GM18873 (cell line): ENCODE measurements around the gene CDK19.
"Not testable (repeated sequence)": the region's sequence is repeated elsewhere in the genome, so short reads cannot be mapped to it uniquely, and the experiment has no call there.

Experiments used
- ATAC-seq: cut with Tn5 transposase; IDR thresholded peaks from one replicate; pipeline ENCODE4 v1.9.1; 2021; ENCODE audit warnings: mild to moderate bottlenecking, moderate library complexity, moderate number of reproducible peaks; ENCODE audit not compliant: unreplicated experiment, low FRiP score

The CDK19 gene

DNA sequence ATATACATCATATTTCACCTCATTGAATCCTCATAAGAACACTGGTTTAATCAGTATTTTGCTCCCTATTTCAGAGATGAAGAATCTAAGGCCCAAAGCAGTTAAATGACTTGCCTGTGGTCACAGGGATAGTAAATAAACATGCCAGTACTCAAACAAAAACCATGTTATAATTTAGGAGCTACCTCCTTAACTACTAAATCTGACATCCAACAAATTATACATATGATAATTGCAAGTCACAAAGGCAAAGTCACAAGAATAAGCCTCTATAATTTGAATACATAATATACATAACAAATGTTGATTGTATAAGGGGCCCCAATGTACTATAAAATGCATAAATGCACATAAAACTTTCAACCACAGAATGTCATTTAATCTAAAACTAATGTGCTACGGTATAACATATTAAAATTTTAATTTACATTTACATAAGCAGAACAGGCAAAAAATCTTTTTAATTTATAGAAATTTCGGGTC, 181.5 kb downstream of the CDK19 start:
- ATAC-seq = no peak

DNA sequence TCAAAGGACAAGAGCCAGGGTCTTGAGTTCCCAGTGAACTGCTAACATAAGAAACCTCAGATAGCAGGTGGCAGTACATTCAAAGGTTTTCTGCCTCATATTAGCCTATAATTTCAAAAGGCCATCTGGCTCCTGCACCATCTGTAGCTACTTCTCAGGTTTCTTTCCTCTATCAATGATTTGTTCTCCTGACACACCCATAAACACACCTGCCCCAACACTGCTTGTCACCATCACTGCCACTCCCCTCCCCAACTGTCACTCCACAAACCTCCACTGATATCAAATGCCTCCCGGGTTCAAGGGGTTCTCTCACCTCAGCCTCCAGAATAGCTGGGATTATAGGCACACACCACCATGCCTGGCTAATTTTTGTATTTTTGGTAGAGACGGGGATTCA, 186.1 kb downstream of the CDK19 start:
- ATAC-seq = no peak

DNA sequence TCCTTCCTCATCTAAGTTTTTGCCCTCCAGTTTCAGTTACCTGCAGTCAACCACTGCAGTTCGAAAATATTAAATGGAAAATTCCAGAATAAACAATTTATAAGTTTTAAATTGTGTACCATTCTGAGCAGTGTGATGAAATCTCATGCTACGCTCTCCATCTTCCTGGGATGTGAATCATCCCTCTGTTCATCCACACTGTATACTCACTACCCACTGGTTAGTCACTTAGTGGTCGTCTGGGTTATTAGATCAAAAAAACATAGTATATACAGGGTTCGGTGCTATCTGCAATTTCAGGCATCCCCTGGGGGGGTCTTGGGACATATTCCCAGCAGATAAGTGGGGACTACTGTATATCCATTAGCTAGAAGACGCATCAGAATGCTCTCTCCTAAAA, 186.9 kb downstream of the CDK19 start:
- no peak for ATAC-seq

DNA sequence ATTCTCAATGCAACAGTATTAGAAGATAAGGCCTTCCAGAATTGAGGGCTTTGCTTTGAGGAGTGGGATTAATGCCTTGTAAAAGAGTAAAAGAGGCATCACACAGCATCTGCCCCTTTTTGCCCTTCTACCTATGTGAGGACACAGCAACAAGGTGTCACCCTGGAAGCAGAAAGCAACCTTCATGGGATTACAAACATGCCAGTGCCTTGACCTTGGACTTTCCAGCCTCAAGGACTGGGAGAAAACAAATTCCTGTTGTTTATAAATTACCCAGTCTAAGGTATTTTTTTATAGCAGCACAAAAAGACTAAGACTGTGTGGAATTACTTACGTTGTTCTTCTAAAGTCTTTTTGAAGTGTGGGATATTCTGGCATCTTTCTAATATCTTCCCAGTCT, 188.8 kb downstream of the CDK19 start:
- ATAC-seq = no peak

DNA sequence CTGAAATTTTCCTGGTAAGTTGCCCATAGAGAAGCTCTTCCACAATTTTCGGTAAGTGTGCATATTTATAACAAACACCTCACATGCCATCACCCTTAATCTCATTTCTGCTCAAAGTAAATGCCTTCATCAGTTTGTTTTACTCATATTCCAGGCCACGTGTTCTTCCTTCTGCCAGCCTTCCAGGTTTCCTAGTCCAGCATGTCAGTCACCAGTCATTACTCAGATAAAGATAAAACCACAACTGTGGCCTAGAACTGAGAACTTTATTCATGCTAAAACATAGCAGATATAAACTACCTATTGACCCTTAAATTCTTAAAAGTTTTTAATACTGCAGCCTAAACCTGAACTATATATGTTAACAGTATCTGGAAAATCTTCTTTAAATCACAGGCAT, 189.4 kb downstream of the CDK19 start:
- ATAC-seq = no peak

DNA sequence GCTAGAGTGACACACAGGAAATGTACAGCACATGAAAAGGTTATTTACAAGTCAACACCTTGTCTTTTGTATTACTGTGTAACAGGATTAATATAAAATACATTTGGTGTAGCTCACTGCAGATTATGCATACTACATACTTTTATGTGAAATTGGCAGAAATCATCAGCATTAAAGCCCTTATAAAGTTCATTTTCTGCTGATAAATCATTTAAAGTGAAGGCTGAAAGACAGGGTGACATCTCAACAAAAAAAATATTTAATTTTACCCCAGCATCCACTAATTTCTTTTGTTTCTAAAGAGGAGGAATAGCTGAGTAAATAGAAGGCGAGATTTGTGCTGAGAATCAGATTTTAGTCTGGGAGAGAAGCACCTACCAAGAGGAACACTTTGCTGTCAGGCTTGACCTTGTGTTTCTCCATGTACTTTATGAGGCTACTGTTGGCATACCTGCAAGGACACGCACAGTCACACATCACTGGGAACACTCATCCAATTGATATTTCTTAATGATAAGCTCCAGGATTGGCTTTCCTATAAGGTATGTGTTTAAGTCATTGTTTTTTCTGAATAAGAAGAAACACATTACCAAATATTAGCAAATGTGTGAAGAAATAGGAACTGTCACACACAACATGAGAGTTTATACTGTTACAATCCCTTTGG, 192.2 kb downstream of the CDK19 start:
- no peak for ATAC-seq

DNA sequence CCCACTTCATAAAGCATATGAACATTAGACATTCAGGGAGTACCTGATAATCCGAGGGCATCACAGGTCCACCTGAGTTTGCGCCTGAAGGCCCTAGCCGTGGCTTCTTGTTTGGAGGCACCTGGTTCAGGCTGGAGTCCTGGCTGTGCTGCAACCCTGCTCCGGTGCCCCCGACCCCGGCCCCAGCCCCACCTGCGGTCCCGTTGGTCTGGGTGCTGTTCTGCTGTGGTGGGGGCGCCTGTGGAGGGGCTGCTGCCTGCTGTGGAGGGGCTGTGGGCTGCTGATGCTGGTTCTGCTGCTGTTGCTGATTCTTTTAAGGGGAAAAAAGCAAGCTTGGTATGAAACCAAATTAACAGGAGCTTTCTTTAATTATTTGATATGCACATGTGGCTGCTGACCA, 194.2 kb downstream of the CDK19 start:
- no peak for ATAC-seq

DNA sequence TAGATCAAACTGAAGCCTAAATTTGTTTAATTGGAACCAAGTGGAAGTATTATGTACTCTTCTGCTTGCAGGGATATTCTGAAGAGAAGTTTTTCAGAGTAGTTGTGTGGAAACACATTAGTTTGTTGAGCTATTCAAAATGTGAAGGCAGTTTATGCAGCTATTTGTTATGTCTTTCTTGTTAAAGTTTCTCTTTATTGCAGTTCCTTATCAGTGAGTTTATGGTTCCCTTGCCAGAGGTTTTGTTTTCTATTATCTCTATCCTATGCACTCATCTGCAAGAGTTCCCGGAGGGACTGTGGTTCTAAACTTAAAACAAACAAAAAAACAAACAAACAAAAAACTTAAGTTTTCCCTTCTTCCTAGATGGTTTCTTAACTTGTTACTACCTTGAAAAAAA, 195.2 kb downstream of the CDK19 start:
- no peak for ATAC-seq

DNA sequence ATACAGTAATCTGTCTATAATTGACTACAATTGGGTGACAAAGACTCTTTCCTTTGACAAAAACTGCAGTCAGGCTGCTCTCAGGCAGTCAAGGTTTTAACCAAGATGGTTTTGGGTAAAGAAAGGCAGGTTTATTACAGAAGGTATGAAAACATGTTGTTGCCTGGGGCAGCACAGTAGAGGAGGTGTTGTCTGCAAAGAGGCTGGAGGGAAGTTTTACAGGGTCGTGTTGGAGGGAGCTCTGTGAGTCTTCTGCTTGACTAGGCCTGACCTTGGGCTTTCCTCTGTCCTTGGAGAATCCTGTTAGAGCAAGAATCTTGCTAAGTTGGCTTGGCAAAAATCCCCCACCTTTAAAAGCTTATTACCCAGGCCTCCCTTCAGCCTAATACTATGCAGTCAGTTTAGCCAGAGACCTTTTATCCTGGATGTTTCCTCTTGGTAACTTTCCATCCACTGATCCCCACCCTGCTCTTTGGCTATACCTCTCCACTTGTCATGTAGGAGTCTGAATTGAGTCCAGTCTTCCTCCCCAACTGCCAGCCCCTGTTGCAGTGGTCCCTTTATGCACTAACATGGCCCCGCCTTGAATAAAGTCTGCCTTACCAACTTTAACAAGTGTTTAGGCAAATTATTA, 195.9 kb downstream of the CDK19 start:
- no peak for ATAC-seq

DNA sequence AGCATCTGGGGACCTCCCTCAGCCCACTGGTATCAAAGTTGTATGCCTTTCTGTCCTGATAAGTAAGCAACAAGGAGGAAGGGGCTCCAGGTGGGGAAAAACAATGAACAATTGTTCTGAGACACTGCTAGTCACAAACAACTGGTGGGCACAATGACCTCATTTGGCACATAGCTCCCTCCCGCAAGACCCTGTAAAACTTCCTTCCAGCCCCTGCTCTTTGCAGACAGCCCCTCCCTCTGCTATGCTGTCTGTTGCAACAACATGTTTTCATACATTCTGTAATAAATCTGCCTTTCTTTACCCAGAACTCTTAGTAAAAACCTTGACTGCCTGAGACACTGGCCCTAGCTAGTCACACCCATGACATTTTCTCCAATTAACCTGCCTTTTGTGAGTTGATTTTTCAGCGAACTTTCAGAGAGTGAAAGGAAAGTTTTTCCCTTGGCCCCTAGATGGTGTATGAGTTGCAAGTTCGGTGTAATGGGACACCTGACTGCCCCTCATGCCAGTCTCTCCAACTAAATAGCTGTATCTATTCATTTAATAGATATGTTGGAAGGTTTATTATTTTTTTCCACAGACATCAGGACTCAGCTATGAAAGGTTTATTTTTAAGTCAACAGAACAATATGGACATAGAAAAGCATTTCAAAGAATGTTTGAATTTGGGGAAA, 196.5 kb downstream of the CDK19 start:
- ATAC-seq = no peak

DNA sequence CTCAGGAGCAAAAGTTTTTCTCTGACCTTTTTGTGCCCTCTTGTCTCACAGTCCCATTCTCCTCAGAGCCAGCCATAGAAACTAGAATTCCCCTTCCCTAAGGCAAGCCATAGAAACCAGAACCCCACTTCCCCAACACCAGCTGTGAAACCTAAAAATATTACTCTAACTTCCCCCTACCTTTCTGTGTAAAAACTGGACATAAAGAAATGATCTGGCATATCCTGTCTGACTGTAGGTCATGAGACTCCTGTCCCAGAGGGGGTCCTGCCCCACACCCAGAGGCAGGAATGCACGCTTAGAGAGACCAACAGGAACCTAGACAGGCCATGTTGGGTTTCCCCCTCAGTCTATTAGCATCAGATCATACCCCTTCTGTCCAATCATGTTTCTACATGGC, 198.2 kb downstream of the CDK19 start:
- ATAC-seq = peak; percentile 85

DNA sequence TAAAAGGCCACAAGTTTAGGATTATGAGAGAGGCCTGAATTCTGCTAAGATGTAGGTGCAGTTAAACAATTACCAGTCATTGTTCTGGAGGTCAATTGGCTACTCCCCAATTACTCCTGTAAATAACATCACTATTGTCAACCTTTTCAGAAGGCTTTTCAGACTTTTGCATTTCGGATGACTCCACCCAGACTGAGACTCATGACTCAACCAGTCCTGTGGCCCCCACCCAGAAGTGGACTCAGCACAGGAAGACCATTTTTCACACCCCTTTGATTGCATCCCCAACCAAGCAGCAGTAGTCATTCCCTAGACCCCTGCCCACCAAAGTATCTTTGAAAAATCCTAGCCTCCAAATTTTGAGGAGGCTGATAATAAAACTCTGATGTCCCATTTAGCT, 199.5 kb downstream of the CDK19 start:
- ATAC-seq = no peak

DNA sequence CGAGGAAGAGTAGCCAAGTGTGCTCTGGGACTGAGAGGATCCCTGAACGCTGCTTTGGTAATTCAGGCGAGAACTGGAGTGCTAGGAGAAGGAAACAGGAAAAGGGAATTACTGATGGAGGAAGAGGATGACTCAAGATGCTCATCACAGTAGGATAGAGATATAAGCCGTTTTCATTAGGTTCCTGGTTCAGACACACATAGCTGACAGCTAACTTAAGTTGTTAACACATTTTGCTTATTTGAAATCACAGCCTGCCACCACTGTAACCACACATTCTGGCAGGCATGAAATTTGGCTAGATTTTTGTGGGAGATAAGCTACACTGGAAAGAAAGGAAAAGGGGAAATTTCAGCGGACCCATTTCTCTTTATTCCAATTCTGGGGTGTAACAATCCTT, 200.7 kb downstream of the CDK19 start:
- no peak for ATAC-seq

DNA sequence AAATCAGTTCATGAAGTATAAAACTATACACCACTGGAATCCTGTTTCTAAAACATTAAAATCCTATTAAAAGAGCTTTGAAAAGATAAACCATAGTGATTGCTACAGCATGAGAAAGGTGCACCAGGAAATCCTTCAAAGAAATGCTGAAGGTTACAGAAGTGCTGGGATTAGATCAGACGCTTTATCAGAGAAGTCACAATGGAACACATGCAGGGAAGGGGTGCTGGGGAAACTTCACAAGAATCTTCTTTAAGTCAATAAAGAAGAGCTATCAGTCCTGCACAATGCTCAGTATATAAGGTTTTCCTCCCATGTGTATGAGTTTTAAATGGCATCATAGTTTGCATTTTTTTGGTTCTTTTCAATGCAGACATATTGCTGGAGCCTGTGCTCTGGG, 201.2 kb downstream of the CDK19 start:
- no peak for ATAC-seq

DNA sequence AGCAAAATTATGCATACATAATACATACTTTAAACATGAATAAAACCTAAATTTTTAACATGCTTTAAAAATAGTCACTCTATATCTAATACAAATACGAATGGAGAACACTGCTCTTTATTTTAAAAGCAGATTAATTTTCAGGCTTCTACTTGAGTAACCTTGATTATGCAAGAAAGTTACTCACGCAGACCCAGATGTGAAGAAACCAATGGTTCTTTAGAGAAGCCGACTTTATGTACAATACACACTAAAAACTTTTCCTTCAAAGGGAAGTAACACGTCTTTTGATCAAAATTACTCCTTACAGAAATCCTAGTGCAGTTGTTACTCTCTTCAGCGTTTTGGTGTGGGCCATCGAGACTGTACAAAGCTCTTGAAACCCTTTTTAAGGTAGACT, 201.9 kb downstream of the CDK19 start:
- no peak for ATAC-seq

DNA sequence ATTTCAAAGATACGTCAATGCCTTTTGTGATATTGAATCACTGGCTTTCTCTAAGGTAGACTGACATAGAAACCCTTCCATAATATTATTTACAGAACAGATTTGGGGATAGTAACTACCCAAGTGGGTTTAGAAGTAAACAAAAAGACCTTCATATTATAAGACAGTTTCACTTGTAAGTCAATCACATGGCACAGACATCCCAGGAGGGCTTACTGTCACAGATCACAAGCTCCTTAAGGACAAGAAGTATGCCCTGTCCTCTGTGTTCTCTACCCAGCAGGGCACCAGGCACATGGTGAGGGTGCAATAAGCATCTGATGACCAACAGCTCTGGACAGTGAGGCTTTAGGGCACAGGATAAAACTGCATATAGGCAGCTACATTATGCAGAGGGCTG, 203.0 kb downstream of the CDK19 start:
- ATAC-seq = no peak

DNA sequence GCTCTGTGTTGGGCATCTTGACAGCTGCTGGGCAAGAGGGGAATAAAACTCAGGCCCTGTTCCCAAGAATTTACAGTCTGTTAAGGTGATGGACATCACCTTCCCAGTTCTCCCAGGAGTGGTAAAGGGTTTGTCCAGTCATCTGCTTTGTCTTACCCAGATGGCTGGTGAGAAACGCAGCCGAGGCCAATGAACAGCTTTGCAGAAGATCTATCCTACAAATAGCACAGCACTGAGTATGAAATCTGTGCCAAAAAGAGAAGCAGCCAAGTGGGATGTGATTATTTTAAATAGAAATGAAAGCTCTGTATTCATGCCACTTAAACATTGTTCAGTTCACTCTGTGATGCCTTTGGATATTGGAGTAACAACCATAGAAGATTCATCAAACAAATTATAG, 206.2 kb downstream of the CDK19 start:
- ATAC-seq = no peak

DNA sequence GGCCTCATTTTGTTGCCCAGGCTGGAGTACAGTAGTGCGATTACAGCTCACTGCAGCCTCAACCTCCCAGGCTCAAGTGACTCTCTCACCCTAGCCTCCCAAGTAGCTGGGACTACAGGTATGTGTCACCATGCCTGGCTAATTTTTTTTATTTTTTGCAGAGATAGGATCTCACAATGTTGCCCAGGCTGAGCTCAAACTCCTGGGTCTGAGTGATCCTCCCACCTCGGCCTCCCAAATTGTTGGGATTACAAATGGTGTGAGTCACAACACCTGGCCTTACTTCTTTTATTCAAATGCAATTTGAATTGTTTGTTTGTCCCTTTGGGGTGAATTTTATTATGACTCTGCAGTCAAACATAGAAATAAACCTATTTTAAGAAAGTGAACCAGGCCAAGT, 207.1 kb downstream of the CDK19 start:
- no peak for ATAC-seq

DNA sequence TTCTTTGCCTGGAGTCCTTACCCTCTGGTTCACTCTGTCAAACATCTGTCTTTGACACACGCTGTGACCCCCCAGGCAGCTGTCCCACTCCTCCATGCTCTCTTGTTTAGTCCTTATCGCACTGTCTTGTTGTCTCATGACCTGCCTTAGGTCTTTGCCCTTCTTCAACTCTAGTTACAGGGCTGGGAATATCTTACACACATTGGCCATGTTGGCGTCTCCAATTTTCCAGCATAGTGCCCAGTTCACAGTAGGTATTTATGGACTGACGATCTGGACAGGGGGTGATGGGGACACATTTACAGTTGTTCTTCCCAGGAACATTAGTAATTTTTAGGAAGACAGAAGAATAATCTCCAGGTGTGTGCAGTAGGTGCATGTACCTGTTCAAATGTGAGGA, 209.1 kb downstream of the CDK19 start:
- no peak for ATAC-seq

DNA sequence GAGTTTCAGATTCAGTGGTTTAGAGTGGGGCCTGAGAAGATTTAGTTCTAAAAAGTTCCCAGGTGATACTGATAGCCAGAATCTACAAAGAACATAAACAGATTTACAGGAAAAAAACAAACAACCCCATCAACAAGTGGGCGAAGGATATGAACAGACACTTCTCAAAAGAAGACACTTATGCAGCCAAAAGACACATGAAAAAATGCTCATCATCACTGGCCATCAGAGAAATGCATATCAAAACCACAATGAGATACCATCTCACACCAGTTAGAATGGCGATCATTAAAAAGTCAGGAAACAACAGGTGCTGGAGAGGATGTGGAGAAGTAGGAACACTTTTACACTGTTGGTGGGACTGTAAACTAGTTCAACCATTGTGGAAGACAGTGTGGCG, 214.6 kb downstream of the CDK19 start:
- not testable (repeated sequence) for ATAC-seq

DNA sequence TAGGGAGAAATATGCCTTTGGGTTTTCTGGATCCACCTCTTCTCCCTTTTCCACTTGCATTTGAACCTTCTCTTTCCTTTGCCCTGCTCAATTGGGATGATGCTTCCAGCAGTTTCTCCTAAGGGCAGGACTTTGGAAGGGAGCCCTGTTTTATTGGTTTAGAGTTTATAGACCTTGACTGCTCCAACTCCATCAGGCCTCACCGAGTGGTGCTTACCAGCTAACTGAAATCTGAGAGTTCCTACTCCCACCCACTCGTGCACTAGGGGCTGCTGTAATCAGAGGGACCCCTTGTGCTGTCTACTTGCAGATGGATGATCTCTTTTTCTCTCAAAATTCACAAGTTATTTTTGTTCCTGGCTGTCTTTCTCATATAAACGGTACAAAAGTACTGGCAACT, 217.5 kb downstream of the CDK19 start:
- no peak for ATAC-seq

DNA sequence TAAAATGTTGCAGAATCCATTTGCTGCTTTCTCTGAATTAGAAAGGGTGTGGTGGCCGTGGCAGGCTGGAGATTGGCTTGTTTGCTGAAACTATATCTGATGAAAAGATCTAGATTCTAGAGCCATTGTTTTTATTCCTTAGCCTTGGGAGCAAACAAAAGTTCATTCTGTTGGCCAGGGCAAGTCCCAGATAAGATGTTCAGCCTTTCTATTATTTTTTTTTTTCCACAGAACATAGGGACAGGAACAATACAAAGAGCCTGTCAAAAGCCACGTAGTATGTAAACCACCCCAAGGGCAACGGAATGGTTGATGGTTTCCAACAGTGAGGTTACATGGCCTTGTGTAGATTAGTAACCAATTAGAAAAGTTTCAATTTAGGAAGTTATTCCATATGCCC, 218.9 kb downstream of the CDK19 start:
- ATAC-seq = no peak
